HG02610 (cell line): ENCODE data around the gene DKC1.

Experiments
- ATAC-seq: cut with Tn5 transposase; IDR thresholded peaks from one replicate; pipeline ENCODE4 v1.9.1; 2021; ENCODE audit warnings: mild to moderate bottlenecking, moderate library complexity; ENCODE audit not compliant: unreplicated experiment

Gene DKC1

GRCh38 chrX:154735695-154736393 is 26.8 kb upstream of the DKC1 start:
- no peak for ATAC-seq

GRCh38 chrX:154737136-154737535 is 25.5 kb upstream of the DKC1 start:
- no peak for ATAC-seq

DNA sequence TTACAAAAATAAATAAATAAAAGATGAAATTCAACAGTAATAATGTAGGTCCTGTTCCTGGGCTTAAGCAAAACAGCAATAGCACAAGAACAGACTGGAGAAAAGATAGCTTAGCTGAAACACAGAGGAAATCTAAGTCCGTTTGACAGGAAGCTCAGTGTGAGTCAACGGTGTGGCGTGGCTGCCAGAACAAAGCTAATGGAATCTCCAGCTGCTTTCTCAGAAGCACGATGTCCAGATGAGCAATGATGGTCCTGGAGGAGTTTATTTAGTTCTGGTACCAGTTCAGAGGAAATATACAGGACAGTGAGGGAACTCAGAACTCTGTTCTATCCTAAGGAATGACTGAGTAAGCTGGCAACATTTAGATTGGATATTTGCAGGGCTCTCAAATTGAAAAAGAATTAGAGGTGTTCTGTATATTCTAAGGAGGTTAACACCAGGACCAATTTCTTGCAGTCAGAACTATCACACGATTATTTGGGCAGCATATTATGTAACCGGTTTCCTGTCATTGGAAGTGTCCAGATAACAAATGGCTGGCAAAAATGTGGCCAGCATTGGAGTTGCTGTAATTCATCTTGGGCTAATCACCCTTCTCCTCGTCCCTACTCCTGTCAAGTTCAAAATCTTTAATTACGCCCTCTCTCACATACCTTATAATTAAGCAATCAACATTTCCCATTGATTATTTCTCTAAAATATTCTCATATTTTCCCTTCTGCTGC is 24.5 kb upstream of the DKC1 start:
- ATAC-seq, result no peak

DNA sequence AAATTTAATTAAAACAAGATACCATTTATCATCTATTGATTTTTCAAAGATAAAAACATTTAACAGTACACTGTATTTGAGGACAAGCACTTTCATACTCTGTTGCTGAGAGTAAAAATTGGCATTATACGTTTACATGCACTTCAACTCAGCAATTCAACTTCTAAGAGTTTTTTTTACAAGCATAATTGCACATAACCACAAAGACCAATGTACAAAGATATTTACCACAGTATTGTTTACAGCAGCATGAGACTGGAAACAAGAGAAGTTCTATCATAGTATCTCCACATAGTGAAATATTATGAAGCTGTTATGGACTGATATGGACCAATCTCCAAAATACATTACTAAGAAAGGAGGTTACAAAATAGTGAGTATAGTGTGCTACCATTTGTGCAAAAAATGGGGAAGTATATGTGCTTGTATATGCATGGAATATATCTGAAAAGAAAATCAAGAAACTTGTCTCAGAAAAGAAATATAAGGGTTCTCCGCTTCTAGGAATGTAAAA is 22.7 kb upstream of the DKC1 start:
- no peak for ATAC-seq

GRCh38 chrX:154742613-154743012 is 20.1 kb upstream of the DKC1 start:
- ATAC-seq, result no peak

DNA sequence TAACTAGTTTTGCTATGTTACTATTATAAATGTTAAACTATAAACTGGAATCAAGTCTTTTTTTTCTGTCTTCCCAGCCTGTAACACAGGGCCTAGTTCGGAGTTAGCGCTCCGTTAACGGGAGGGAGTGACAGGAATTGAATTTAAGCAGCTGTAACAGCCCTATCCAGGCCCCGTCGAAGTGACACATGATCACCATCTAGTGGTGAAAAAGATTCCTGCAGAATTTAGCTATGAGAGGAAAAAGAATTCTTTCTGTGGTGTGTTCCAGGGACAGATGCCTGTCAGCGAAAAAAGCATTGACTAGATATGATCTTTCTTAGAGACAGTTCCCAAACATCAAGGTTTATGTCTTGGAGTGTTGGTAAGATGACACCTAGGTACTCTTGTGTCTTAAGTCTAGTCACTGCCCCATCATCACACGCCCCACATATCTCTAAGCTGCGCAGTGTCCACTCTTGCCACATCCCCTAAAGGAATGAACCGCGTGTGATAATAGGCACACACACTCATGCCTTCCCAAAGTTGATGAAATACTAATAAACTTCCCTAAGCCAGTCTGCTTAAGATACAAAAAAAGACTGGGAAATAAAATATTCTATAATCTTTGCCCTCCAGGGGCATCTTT is 13.8 kb upstream of the DKC1 start:
- ATAC-seq, result no peak

DNA sequence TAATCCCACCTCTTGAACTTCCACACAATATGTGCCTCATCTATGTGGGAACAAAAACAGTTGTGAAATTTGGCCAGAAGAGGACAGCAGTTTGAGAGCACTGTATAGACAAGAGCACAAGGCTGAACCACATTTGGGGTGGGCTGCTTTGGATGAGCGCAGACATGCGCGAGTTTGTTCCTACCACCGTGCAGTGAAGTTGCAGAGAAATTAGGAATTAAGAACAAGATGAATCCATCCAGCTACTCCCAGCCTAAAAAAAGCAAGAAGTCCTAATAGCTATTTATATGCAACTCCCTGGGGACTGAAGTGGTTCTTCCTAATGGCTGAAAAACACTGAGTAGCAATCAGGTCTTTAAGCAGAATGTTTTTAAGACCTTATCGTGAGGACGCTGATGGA is 12.8 kb upstream of the DKC1 start:
- ATAC-seq, result no peak

GRCh38 chrX:154750301-154751202 is 12.1 kb upstream of the DKC1 start, which contains the start of gene GAB3:
TSS of gene GAB3 (minus strand) at chrX:154751077. CDS start at chrX:154751025, 52 bp downstream.
- ATAC-seq, result no peak

DNA sequence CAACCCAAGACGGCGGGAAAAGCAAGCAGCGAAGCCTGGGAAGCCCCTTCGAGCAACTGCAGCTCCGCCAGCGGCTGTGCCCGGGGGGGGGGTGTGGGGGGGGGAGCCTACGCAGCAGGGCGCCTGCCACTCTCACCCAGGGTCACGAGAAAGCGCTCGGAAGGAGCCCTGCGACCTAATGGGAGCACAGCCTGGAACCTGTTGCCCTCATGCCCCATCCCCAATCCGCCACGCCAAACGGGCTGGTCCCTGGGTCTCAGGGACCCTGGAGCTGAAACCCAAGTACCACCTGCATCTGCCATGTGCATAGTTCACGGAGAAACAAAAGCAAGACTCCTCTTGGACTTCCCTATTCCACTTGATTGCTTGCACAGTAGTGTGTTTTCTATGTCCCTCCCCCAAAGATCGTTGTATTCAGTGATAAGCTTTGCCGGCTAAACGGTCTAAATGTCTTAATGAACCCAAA is 11.4 kb upstream of the DKC1 start:
- no peak for ATAC-seq

- ATAC-seq, result no peak
Measured at GRCh38 chrX:154751669-154752271, 10.9 kb upstream of the DKC1 start.

DNA sequence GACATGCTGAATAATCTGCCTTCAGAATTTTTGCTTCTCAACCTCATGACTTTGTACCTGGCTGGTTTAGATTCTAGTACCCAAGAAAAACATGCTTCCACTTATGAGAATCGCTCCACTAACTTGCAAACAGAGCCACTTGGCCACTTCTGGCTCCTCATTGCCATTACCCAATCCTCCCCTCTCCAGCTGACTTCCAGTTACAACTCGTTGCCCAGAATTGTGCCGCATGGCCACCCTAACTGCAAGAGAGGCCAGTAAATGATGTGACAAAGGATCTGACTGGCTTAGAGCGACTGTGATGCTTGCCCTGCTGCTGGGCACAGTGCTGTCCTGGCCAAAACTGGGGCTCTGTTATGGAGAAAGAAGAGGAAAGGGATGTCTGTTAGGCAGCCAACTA is 4.0 kb upstream of the DKC1 start:
- ATAC-seq, result no peak

GRCh38 chrX:154761977-154762536 is 607 bp upstream of the DKC1 start:
- no peak for ATAC-seq

DNA sequence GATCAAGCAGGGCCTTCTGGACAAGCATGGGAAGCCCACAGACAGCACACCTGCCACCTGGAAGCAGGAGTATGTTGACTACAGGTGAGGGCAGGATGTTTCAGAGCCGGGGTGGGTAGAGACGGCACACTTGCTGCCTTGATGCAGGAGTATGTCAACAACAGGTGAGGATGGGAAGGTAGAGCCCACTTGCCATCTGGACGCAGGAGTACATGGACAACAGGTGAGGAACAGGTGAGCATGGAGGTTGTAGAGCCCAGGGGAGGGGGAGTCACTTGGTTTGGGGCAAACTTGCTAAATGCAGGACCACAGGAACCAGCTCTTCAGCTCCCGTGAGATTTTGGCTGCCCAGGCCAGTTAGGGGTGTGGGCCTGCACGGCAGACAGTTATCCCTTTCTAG is 12.0 kb downstream of the DKC1 start:
- ATAC-seq, result no peak

- ATAC-seq, result no peak
Measured at GRCh38 chrX:154775419-154776349, 13.0 kb downstream of the DKC1 start.

DNA sequence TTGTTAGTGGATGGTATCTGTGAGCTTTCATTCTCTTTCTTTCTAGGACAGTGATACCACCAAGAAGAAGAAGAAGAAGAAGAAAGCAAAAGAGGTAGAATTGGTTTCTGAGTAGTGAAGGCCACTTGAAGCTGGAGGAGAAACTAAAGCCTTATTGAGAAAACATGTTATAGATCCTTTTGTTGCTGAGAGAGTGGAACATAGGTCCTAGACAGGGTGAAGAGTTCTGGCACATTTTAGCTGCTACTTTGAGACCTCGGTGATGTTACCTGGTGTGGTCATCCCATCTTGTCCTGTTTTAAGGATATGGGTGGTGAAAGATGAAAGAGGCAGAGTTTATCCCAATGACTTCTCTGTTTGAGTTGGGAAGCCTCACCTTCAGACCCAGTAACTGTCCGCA is 14.1 kb downstream of the DKC1 start:
- ATAC-seq, result no peak

DNA sequence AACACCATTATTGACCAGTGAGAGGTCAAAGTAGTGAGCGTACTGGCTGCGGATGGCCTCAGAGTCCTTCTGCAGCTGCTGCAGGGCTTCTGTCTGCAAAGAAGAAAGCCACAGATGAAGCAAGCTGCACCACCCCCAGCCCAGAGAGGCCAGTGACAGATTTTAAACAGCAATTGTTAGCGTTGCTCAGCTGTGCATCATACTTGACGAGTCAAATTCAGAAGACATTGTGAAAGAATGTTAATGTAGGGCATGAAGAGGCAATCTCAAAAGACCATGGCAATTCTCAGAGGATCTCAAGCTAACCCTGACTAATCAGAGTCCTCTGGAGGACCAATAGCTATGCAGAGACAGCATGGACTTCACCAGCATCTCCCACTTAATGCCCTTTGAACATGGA is 16.6 kb downstream of the DKC1 start:
- ATAC-seq, result no peak

- ATAC-seq, result no peak
Measured at GRCh38 chrX:154780968-154781367, 18.3 kb downstream of the DKC1 start.

DNA sequence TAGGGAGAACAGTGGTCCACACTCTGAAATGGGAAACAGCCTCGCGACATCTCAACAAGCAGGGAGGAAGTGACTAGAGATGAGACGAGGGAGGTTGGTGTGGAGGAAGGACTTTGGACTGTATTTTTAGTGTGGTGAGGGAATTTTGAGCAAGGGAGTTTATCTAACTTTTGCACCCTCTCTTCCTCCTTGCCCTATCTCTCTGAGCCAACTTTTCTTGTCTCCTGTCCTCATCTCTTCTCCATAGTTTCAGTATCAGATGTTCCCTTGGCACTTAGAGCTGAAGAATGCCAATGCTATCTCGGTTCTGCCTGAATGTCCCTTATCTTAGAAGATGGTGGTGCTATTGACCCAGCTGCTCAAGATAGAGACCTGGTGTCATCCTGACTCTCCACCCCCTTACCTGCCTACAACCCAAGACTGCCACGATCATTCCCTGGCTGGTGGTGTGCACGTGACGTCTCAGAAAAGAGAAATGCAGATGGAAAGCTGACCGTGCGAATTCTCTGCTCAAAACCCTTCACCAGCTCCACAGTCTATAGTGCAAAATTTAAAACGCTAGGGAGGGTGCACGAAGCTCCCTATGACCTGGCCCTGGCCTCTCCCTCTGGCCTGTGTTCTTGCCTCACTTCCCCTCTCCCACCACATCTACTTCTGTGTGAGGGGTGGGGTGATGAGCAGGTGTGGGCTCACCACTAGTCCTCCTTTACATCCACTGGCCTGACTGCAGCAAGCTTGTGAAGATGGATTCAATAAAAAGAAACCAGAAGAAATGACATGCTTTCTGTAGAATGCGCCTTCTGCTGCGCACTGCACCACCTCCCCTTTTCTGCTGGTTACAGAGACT is 21.7 kb downstream of the DKC1 start:
- ATAC-seq, result no peak
